Sigmoid colon (tissue), 7 donors: ENCODE data around the gene FHOD3. TPM values are rescaled to one million over a fixed set of nuclear protein-coding genes. Genes with fewer than 3 reads are reported as not detected.

Experiments used
- DNase-seq: peaks from one replicate; pipeline ENCODE4 v3.0.0-alpha.2; 2019
- H3K27ac ChIP-seq, 4 donors: fragments of 200-600 bp; sonication (generic); one replicate each; pipeline ENCODE4 v1.5.1; 2016 to 2019; ENCODE audit warnings: mild to moderate bottlenecking in 1 of 4
- H3K27me3 ChIP-seq, 3 donors: fragments of 200-600 bp; sonication (generic); one replicate each; pipeline ENCODE4 v1.5.1; 2019; ENCODE audit warnings: mild to moderate bottlenecking in 1 of 3
- H3K36me3 ChIP-seq, 4 donors: fragments of 200-600 bp; sonication (generic); one replicate each; pipeline ENCODE4 v1.5.1; 2016 to 2019
- H3K4me1 ChIP-seq, 4 donors: fragments of 200-600 bp; sonication (generic); one replicate each; pipeline ENCODE4 v1.5.1; 2017 to 2019
- H3K4me3 ChIP-seq, 4 donors: fragments of 200-600 bp; sonication (generic); one replicate each; pipeline ENCODE4 v1.5.1; 2017 to 2019; ENCODE audit warnings: mild to moderate bottlenecking in 2 of 4, moderate library complexity in 1 of 4
- H3K9me3 ChIP-seq, 4 donors: fragments of 200-600 bp in 3 of 4; sonication (generic) in 3 of 4; one replicate each; pipeline versions ENCODE4 v1.5.1 to v1.6.1; 2013 to 2019
- CTCF ChIP-seq, 4 experiments: fragments of 450-650 bp in 3 of 4; fragments of 200-600 bp in 1 of 4; IDR thresholded peaks; one replicate each; pipeline ENCODE4 v1.5.1; 2016 to 2019; ENCODE audit warnings: antibody characterized with exemption in 4 of 4, mild to moderate bottlenecking in 3 of 4, moderate library complexity in 2 of 4
- EP300 ChIP-seq, 4 donors: sonication (generic); formaldehyde crosslinking; IDR thresholded peaks; one replicate each; pipeline ENCODE4 v1.6.1; 2017; ENCODE audit warnings: antibody characterized with exemption in 4 of 4
- POLR2A ChIP-seq, 2 donors: fragments of 450-650 bp; IDR thresholded peaks; one replicate each; pipeline ENCODE4 v1.6.1; 2016; ENCODE audit warnings: antibody characterized with exemption in 2 of 2, mild to moderate bottlenecking in 2 of 2, moderate library complexity in 2 of 2
- POLR2AphosphoS5 ChIP-seq, 4 donors: sonication (generic); formaldehyde crosslinking; IDR thresholded peaks; one replicate each; pipeline ENCODE4 v1.6.1; 2017; ENCODE audit warnings: antibody characterized with exemption in 4 of 4
- WGBS, 2 donors: extraction: QIAGEN DNeasy Blood & Tissue Kit; methylation state at CpG; one replicate each; pipeline ENCODE4 v1.1.7; 2013; 5-methylcytosine and 5-hydroxymethylcytosine counted together
- intact Hi-C: fragments of 100-400 bp; cut with DNase I; formaldehyde crosslinking; loops from one replicate; pipeline ENCODE4 v1.15.1; 2023
- polyA plus RNA-seq, 3 donors: library from polyadenylated mRNA; stranded (reverse); fragments of 200-250 nt; gene quantifications; one replicate each; pipeline ENCODE4 v1.2.3, GENCODE V29; 2013
- total RNA-seq, 4 donors: library from RNA; depleted of rRNA; stranded (reverse); fragments of >200 nt; gene quantifications; one replicate each; pipeline ENCODE4 v1.1.0, GENCODE V29; 2016
- donor health status: healthy with polysubstance abuse.
- donor health status: Bipolar disorder and iron deficiency.
- donor health status: healthy.

The FHOD3 gene
- total and polyA plus RNA-seq, 7 donors = 1.2 to 24.9 (median 9.5) TPM

- DNase-seq = no peak
- Histone ChIP-seq H3K4me3 (no peak overlapping the region), H3K36me3 (no peaks in the 10 kb centered on the region), H3K27ac (no peak overlapping the region), H3K27me3 (no peaks in the 10 kb centered on the region), H3K9me3 (no peaks in the 10 kb centered on the region), H3K4me1 (no peaks in the 10 kb centered on the region)
- 84 to 94% methylated on average over 8 of the region's 8 CpGs for WGBS, 2 donors
- intact Hi-C loops = no loop called here
- TF ChIP-seq CTCF (IDR thresholded peaks at IDR 0.05) (no peak), EP300 (IDR thresholded peaks at IDR 0.05) (no peak), POLR2A (IDR thresholded peaks at IDR 0.05) (no peak), POLR2AphosphoS5 (IDR thresholded peaks at IDR 0.05) (no peak)
These were observed 236.1 kb downstream of the FHOD3 start for GRCh38 chr18:36533446-36534153.

DNA sequence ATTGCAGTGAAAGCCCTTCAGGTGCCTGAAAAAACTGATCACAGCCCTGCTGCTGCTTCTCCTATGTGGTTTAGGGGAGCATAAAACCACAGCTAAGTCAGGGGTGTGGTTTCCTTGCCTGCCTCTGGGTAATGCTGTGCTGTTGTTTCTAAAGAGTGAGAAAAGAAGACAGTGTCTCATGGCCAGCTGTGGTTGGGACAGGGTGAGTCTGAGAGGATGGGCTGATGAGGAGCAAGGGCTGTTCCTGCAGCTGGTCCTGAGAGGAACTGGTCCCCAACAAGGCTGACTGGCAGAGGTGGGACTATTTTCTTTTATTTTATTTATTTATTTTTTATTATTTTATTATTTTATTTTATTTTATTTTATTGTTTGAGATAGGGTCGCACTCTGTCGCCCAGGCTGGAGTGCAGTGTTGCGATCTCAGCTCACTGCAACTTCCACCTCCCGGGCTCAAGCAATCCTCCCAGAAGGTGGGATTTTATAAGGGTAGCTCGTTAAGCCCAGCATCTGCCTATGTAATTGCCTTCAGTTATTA lies 236.7 kb downstream of the FHOD3 start:
- Histone ChIP-seq H3K27me3 (no peaks in the 10 kb centered on the region), H3K4me1 (no peaks in the 10 kb centered on the region), H3K36me3 (no peaks in the 10 kb centered on the region), H3K4me3 (no peak overlapping the region), H3K9me3 (no peaks in the 10 kb centered on the region), H3K27ac (no peak overlapping the region)
- intact Hi-C loops = no loop called here
- DNase-seq = no peak
- WGBS, 2 donors = 84 to 87% methylated on average over 5 of the region's 5 CpGs
- no peak for TF ChIP-seq POLR2AphosphoS5 (IDR thresholded peaks at IDR 0.05)
- TF ChIP-seq EP300 (IDR thresholded peaks at IDR 0.05) = no peak
- no peak for TF ChIP-seq POLR2A (IDR thresholded peaks at IDR 0.05)
- TF ChIP-seq CTCF (IDR thresholded peaks at IDR 0.05) = no peak

DNA sequence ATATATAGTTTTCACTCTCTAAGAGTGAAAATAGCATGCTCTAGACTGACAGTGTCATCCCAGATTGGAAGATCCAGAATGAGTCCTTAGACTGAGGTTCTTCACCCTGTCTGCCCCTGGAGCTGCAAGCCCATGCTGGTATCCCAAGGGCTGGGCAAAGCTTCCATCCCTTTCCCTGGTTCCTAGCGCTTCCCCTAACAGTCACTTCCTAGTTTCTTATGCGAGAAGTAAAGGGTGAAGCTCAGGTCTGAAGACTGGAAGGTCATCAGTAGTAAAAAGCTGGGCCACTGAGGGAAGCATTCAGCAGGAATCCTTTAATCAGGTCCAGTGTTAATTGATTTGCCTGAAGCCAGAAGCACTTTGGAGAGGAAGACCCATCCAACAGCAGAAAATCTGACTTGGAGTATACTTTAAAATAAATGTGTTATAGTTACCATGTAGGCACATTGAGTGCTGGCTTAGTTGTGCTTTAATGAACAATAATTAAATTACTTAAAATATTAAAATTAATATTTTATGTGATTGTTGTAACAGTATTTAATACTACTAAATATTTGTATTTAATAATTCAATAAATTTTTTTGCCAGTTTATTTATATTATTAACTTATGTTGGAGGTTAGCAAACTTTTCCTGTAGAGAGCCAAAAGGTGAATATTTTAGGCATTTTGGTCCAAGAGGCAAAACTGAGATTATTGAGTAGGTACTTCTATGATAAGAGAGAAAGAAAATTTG lies 237.9 kb downstream of the FHOD3 start:
- Histone ChIP-seq H3K9me3 (no peaks in the 10 kb centered on the region), H3K27ac (no peak overlapping the region), H3K4me3 (no peak overlapping the region), H3K27me3 (no peaks in the 10 kb centered on the region), H3K4me1 (no peaks in the 10 kb centered on the region), H3K36me3 (no peaks in the 10 kb centered on the region)
- intact Hi-C loops = no loop called here
- WGBS, 2 donors = 89 to 94% methylated on average over 2 of the region's 2 CpGs
- DNase-seq = no peak
- TF ChIP-seq POLR2AphosphoS5 (IDR thresholded peaks at IDR 0.05) (no peak), CTCF (IDR thresholded peaks at IDR 0.05) (no peak), EP300 (IDR thresholded peaks at IDR 0.05) (no peak), POLR2A (IDR thresholded peaks at IDR 0.05) (no peak)

DNA sequence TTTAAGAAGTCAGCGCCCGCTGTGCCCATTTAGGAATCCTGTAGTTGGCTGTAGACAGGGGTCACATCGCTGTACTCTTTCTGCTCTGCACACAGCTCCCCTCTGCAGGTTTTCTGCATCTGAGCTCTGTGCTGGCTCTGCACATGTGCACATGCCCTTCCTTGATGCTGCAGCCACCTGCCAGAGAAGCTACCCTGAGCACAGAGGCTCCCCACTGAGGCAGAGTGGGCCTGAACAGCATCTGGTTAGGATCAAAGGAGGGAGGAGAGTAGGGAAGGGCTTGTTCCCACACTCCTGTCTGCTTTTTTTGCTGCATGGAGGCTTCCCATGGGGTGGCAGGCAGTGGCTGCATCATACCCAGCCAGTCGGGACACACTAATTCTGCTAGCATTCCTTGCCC lies 238.9 kb downstream of the FHOD3 start:
- TF ChIP-seq CTCF (IDR thresholded peaks at IDR 0.05) = no peak
- TF ChIP-seq POLR2A (IDR thresholded peaks at IDR 0.05) = no peak
- TF ChIP-seq POLR2AphosphoS5 (IDR thresholded peaks at IDR 0.05) = no peak
- TF ChIP-seq EP300 (IDR thresholded peaks at IDR 0.05) = no peak
- 77 to 92% methylated on average over 4 of the region's 4 CpGs for WGBS, 2 donors
- no peaks in the 10 kb centered on the region for H3K4me1 ChIP-seq

More for the DNA sequence above, 238.9 kb downstream of the FHOD3 start:
- H3K27ac ChIP-seq = no peak overlapping the region
- no peaks in the 10 kb centered on the region for H3K27me3 ChIP-seq
- no peaks in the 10 kb centered on the region for H3K9me3 ChIP-seq
- H3K4me3 ChIP-seq = no peak overlapping the region
- intact Hi-C loops = no loop called here
- DNase-seq = no peak
- no peaks in the 10 kb centered on the region for H3K36me3 ChIP-seq
